HG02938 (cell line): ENCODE data around the gene ATG16L1.
A peak's percentile ranks its signal among the peaks of the same experiment; 100 is the strongest.

Experiments
- ATAC-seq: cut with Tn5 transposase; IDR thresholded peaks from one replicate; pipeline ENCODE4 v1.9.1; 2021; ENCODE audit warnings: mild to moderate bottlenecking, moderate library complexity; ENCODE audit not compliant: unreplicated experiment

Gene ATG16L1

GRCh38 chr2:233258211-233258610 lies 6.7 kb downstream of the ATG16L1 start:
- no peak for ATAC-seq

GRCh38 chr2:233259730-233260129 lies 8.3 kb downstream of the ATG16L1 start:
- no peak for ATAC-seq

- ATAC-seq = no peak
Measured at GRCh38 chr2:233260661-233261060, 9.2 kb downstream of the ATG16L1 start.

- ATAC-seq = peak; percentile 72
Measured at GRCh38 chr2:233261819-233262555, 10.5 kb downstream of the ATG16L1 start.

GRCh38 chr2:233262562-233262961 lies 11.1 kb downstream of the ATG16L1 start:
- ATAC-seq = no peak

- ATAC-seq = no peak
Measured at GRCh38 chr2:233263045-233263570, 11.6 kb downstream of the ATG16L1 start.

GRCh38 chr2:233264667-233265066 lies 13.2 kb downstream of the ATG16L1 start:
- no peak for ATAC-seq

GRCh38 chr2:233265899-233266431 lies 14.5 kb downstream of the ATG16L1 start:
- no peak for ATAC-seq

GRCh38 chr2:233266481-233266880 lies 15.0 kb downstream of the ATG16L1 start:
- ATAC-seq = no peak

- ATAC-seq = peak; percentile 66
Measured at GRCh38 chr2:233267516-233268245, 16.2 kb downstream of the ATG16L1 start.

GRCh38 chr2:233270366-233270765 lies 18.9 kb downstream of the ATG16L1 start:
- no peak for ATAC-seq

- ATAC-seq = no peak
Measured at GRCh38 chr2:233270951-233271350, 19.5 kb downstream of the ATG16L1 start.

- no peak for ATAC-seq
Measured at GRCh38 chr2:233271693-233272092, 20.2 kb downstream of the ATG16L1 start.

GRCh38 chr2:233273120-233273519 lies 21.6 kb downstream of the ATG16L1 start:
- no peak for ATAC-seq

- no peak for ATAC-seq
Measured at GRCh38 chr2:233275223-233275622, 23.8 kb downstream of the ATG16L1 start.

- ATAC-seq = no peak
Measured at GRCh38 chr2:233278921-233279320, 27.4 kb downstream of the ATG16L1 start.

GRCh38 chr2:233280114-233280693 lies 28.7 kb downstream of the ATG16L1 start:
- no peak for ATAC-seq

GRCh38 chr2:233281553-233281952 lies 30.1 kb downstream of the ATG16L1 start:
- no peak for ATAC-seq

GRCh38 chr2:233281992-233282603 lies 30.6 kb downstream of the ATG16L1 start:
- ATAC-seq = no peak

GRCh38 chr2:233285921-233286320 lies 34.4 kb downstream of the ATG16L1 start:
- ATAC-seq = no peak

- no peak for ATAC-seq
Measured at GRCh38 chr2:233287871-233288270, 36.4 kb downstream of the ATG16L1 start.
